ENCODE results near the gene RASSF5. TPM values are rescaled to one million over a fixed set of nuclear protein-coding genes. Genes with fewer than 3 reads are reported as not detected.

The RASSF5 gene
- total and polyA plus RNA-seq, 2 of the 13 experiments (the other 11 are each of a cell fraction or from before 2014, with no cell fraction given): 0.18 to 0.40 TPM

- TF ChIP-seq, protein P1, sequence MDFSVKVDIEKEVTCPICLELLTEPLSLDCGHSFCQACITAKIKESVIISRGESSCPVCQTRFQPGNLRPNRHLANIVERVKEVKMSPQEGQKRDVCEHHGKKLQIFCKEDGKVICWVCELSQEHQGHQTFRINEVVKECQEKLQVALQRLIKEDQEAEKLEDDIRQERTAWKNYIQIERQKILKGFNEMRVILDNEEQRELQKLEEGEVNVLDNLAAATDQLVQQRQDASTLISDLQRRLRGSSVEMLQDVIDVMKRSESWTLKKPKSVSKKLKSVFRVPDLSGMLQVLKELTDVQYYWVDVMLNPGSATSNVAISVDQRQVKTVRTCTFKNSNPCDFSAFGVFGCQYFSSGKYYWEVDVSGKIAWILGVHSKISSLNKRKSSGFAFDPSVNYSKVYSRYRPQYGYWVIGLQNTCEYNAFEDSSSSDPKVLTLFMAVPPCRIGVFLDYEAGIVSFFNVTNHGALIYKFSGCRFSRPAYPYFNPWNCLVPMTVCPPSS (IDR thresholded peaks at IDR 0.05): no peak
- no peak for TF ChIP-seq CHD4 (IDR thresholded peaks at IDR 0.05; ENCODE audit: borderline replicate concordance, low read length)
- no peak for TF ChIP-seq SNAPC5 (CRISPR knock-in tag; IDR thresholded peaks at IDR 0.05; ENCODE audit: borderline replicate concordance)
- no peak for TF ChIP-seq ZNF782 (CRISPR knock-in tag; IDR thresholded peaks at IDR 0.05; ENCODE audit: borderline replicate concordance)
- TF ChIP-seq, protein P2, sequence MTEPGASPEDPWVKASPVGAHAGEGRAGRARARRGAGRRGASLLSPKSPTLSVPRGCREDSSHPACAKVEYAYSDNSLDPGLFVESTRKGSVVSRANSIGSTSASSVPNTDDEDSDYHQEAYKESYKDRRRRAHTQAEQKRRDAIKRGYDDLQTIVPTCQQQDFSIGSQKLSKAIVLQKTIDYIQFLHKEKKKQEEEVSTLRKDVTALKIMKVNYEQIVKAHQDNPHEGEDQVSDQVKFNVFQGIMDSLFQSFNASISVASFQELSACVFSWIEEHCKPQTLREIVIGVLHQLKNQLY (CRISPR knock-in tag; IDR thresholded peaks at IDR 0.05): no peak
- TF ChIP-seq KLF13 (CRISPR knock-in tag; IDR thresholded peaks at IDR 0.05): no peak
- no peak for TF ChIP-seq ZNF431 (CRISPR knock-in tag; IDR thresholded peaks at IDR 0.05; ENCODE audit: borderline replicate concordance, low read depth)
- TF ChIP-seq, protein P3, sequence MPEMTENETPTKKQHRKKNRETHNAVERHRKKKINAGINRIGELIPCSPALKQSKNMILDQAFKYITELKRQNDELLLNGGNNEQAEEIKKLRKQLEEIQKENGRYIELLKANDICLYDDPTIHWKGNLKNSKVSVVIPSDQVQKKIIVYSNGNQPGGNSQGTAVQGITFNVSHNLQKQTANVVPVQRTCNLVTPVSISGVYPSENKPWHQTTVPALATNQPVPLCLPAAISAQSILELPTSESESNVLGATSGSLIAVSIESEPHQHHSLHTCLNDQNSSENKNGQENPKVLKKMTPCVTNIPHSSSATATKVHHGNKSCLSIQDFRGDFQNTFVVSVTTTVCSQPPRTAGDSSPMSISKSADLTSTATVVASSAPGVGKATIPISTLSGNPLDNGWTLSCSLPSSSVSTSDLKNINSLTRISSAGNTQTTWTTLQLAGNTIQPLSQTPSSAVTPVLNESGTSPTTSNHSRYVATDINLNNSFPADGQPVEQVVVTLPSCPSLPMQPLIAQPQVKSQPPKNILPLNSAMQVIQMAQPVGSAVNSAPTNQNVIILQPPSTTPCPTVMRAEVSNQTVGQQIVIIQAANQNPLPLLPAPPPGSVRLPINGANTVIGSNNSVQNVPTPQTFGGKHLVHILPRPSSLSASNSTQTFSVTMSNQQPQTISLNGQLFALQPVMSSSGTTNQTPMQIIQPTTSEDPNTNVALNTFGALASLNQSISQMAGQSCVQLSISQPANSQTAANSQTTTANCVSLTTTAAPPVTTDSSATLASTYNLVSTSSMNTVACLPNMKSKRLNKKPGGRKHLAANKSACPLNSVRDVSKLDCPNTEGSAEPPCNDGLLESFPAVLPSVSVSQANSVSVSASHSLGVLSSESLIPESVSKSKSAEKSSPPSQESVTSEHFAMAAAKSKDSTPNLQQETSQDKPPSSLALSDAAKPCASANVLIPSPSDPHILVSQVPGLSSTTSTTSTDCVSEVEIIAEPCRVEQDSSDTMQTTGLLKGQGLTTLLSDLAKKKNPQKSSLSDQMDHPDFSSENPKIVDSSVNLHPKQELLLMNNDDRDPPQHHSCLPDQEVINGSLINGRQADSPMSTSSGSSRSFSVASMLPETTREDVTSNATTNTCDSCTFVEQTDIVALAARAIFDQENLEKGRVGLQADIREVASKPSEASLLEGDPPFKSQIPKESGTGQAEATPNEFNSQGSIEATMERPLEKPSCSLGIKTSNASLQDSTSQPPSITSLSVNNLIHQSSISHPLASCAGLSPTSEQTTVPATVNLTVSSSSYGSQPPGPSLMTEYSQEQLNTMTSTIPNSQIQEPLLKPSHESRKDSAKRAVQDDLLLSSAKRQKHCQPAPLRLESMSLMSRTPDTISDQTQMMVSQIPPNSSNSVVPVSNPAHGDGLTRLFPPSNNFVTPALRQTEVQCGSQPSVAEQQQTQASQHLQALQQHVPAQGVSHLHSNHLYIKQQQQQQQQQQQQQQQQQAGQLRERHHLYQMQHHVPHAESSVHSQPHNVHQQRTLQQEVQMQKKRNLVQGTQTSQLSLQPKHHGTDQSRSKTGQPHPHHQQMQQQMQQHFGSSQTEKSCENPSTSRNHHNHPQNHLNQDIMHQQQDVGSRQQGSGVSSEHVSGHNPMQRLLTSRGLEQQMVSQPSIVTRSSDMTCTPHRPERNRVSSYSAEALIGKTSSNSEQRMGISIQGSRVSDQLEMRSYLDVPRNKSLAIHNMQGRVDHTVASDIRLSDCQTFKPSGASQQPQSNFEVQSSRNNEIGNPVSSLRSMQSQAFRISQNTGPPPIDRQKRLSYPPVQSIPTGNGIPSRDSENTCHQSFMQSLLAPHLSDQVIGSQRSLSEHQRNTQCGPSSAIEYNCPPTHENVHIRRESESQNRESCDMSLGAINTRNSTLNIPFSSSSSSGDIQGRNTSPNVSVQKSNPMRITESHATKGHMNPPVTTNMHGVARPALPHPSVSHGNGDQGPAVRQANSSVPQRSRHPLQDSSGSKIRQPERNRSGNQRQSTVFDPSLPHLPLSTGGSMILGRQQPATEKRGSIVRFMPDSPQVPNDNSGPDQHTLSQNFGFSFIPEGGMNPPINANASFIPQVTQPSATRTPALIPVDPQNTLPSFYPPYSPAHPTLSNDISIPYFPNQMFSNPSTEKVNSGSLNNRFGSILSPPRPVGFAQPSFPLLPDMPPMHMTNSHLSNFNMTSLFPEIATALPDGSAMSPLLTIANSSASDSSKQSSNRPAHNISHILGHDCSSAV (CRISPR knock-in tag; IDR thresholded peaks at IDR 0.05; ENCODE audit: borderline replicate concordance): no peak
- no peak for TF ChIP-seq SIN3A (IDR thresholded peaks at IDR 0.05; ENCODE audit: borderline replicate concordance, low read depth, low read length)
- no peak for TF ChIP-seq ZNF160 (CRISPR knock-in tag; IDR thresholded peaks at IDR 0.05)
- no peak for TF ChIP-seq RBFOX2 (IDR thresholded peaks at IDR 0.05; ENCODE audit: low read depth, low read length)
- TF ChIP-seq CENPX (CRISPR knock-in tag; IDR thresholded peaks at IDR 0.05): no peak
- TF ChIP-seq, protein P4, sequence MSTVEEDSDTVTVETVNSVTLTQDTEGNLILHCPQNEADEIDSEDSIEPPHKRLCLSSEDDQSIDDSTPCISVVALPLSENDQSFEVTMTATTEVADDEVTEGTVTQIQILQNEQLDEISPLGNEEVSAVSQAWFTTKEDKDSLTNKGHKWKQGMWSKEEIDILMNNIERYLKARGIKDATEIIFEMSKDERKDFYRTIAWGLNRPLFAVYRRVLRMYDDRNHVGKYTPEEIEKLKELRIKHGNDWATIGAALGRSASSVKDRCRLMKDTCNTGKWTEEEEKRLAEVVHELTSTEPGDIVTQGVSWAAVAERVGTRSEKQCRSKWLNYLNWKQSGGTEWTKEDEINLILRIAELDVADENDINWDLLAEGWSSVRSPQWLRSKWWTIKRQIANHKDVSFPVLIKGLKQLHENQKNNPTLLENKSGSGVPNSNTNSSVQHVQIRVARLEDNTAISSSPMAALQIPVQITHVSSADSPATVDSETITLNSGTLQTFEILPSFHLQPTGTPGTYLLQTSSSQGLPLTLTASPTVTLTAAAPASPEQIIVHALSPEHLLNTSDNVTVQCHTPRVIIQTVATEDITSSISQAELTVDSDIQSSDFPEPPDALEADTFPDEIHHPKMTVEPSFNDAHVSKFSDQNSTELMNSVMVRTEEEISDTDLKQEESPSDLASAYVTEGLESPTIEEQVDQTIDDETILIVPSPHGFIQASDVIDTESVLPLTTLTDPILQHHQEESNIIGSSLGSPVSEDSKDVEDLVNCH (CRISPR knock-in tag; IDR thresholded peaks at IDR 0.05): no peak
- no peak for TF ChIP-seq ZNF580 (CRISPR knock-in tag; IDR thresholded peaks at IDR 0.05; ENCODE audit: borderline replicate concordance, low read depth)
- TF ChIP-seq FOXK2 (IDR thresholded peaks at IDR 0.05): no peak
These were observed 127.2 kb downstream of the RASSF5 start (continued) for GRCh38 chr1:206634365-206635079.
